K562 (cell line): Measurements from ENCODE around the gene SPDYE1. TPM values are rescaled to one million over a fixed set of nuclear protein-coding genes. Genes with fewer than 3 reads are reported as not detected.
A peak's percentile ranks its signal among the peaks of the same experiment; 100 is the strongest.

ENCODE experiments used
- ATAC-seq: fragments of 200-7000 bp; cut with Tn5 transposase; 3 replicates; pipeline ENCODE4 v1.9.1; 2020; ENCODE audit warnings: moderate library complexity
- BruUV-seq: library from RNA; stranded (reverse); fragments of 400-500 nt; replicated peaks from 2 replicates; lab custom pipeline; 2021; lab: Mats Ljungman, UMichigan
- CTCF ChIA-PET: fragments of 300-600 bp; formaldehyde crosslinking; extraction: SDS; loops from one replicate; lab custom pipeline; 2021; ENCODE audit warnings: low intra/inter-chr PET ratio; lab: Yijun Ruan, JAX
- POLR2A ChIA-PET: fragments of 300-600, 350-650 bp; sonication (Branson Sonifier 250); formaldehyde crosslinking; extraction: SDS; loops from one replicate; lab custom pipeline; 2021; ENCODE audit warnings: antibody characterized with exemption, inconsistent platforms; lab: Yijun Ruan, JAX
- DNase-seq, 4 experiments: peaks; one replicate each; pipeline versions ENCODE4 v3.0.0 to v3.0.0-alpha.2; 2011 to 2018; ENCODE audit warnings: low spot score in 3 of 4, mixed read lengths in 3 of 4; ENCODE audit errors: extremely low read depth in 1 of 4
- FAIRE-seq: peaks from 2 replicates; lab custom pipeline; 2011; peaks lifted over from hg19 to GRCh38; lab: Jason Lieb, UNC
- H2AFZ ChIP-seq: 2 replicates; pipeline ENCODE4 v1.6.0; 2011; ENCODE audit warnings: low read depth, low read length, control low read depth, inconsistent platforms
- H3K27ac ChIP-seq: fragments of 200-600 bp; 3 replicates; pipeline ENCODE4 v1.8.0; 2011; ENCODE audit warnings: low read depth, mild to moderate bottlenecking, control low read depth, inconsistent platforms, low read length, moderate library complexity, mixed read lengths; ENCODE audit errors: extremely low read depth
- H3K27me3 ChIP-seq, 2 experiments: fragments of 300-600 bp in 1 of 2; 2 replicates in 1 of 2; 3 replicates in 1 of 2; pipeline versions ENCODE4 v1.6.0 to v1.8.0; 2011; ENCODE audit warnings: inconsistent platforms in 2 of 2, low read length in 2 of 2, mild to moderate bottlenecking in 1 of 2, mixed read lengths in 1 of 2, moderate library complexity in 1 of 2; ENCODE audit not compliant: control insufficient read depth in 2 of 2, insufficient read depth in 2 of 2
- H3K36me3 ChIP-seq: fragments of 300-600 bp; 3 replicates; pipeline ENCODE4 v1.8.0; 2011; ENCODE audit warnings: mild to moderate bottlenecking, low read length, inconsistent platforms; ENCODE audit not compliant: control insufficient read depth, insufficient read depth
- H3K4me1 ChIP-seq, 2 experiments: fragments of 200-600 bp in 1 of 2; replicated peaks in 1 of 2; 2 replicates in 1 of 2; 3 replicates in 1 of 2; pipeline versions ENCODE4 v1.5.1 to v1.8.0; 2011; ENCODE audit warnings: inconsistent platforms in 2 of 2, low read length in 2 of 2, mild to moderate bottlenecking in 1 of 2, mixed read lengths in 1 of 2, moderate library complexity in 1 of 2; ENCODE audit not compliant: control insufficient read depth in 2 of 2, insufficient read depth in 2 of 2
- H3K4me2 ChIP-seq: 2 replicates; pipeline ENCODE4 v1.6.1; 2011; ENCODE audit warnings: low read length, control low read depth, inconsistent platforms, mixed read lengths; ENCODE audit not compliant: insufficient read depth
- H3K4me3 ChIP-seq: fragments of 200-600 bp; sonication (generic), shearing (Covaris generic); 2 replicates; pipeline ENCODE4 v1.5.1; 2016; ENCODE audit warnings: control low read depth, inconsistent platforms
- H3K79me2 ChIP-seq: fragments of 200-600 bp; 3 replicates; pipeline ENCODE4 v1.8.0; 2011; ENCODE audit warnings: low read length, inconsistent platforms; ENCODE audit not compliant: control insufficient read depth, insufficient read depth
- H3K9ac ChIP-seq, 2 experiments: 2 replicates each; pipeline versions ENCODE4 v1.6.0 to v1.6.1; 2011; ENCODE audit warnings: low read depth in 2 of 2, low read length in 2 of 2, control low read depth in 1 of 2, inconsistent platforms in 1 of 2, mild to moderate bottlenecking in 1 of 2, mixed read lengths in 1 of 2; ENCODE audit not compliant: insufficient read depth in 1 of 2
- H3K9me1 ChIP-seq: one replicate; pipeline ENCODE4 v1.6.0; 2011; ENCODE audit warnings: inconsistent platforms, mild to moderate bottlenecking, low read length, moderate library complexity; ENCODE audit not compliant: control insufficient read depth, insufficient read depth
- H3K9me3 ChIP-seq: replicated peaks from 2 replicates; pipeline ENCODE4 v1.5.1; 2011; ENCODE audit warnings: low read depth, low read length, inconsistent platforms; ENCODE audit not compliant: control insufficient read depth, insufficient read depth
- H4K20me1 ChIP-seq: replicated peaks from 2 replicates; pipeline ENCODE4 v1.6.1; 2011; ENCODE audit warnings: low read length, inconsistent platforms, mixed read lengths; ENCODE audit not compliant: control insufficient read depth, insufficient read depth
- EHMT2 ChIP-seq: fragments of 450-650 bp; IDR thresholded peaks from 2 replicates; pipeline ENCODE4 v1.6.1; 2018; ENCODE audit warnings: antibody characterized with exemption
- GTF2B ChIP-seq: IDR thresholded peaks from 2 replicates; pipeline ENCODE4 v1.6.1; 2011; ENCODE audit not compliant: insufficient read length; ENCODE audit errors: extremely low read depth
- MTA2 ChIP-seq: fragments of 450-650 bp; IDR thresholded peaks from 2 replicates; pipeline ENCODE4 v1.6.1; 2016; ENCODE audit warnings: low read depth
- NFXL1 ChIP-seq: fragments of 450-650 bp; formaldehyde crosslinking; IDR thresholded peaks from 2 replicates; pipeline ENCODE4 v1.4.0; 2021; ENCODE audit warnings: mild to moderate bottlenecking
- NR2C1 ChIP-seq, 2 experiments: fragments of 450-650 bp; IDR thresholded peaks; 2 replicates each; pipeline ENCODE4 v1.6.1; 2017; ENCODE audit warnings: mild to moderate bottlenecking in 2 of 2, antibody characterized with exemption in 1 of 2, inconsistent platforms in 1 of 2, missing compliant biosample characterization in 1 of 2, missing genetic modification characterization in 1 of 2
- NR4A1 ChIP-seq, 2 experiments: fragments of 250-450 bp in 1 of 2; fragments of 450-650 bp in 1 of 2; sonication (Bioruptor Pico) in 1 of 2; IDR thresholded peaks; 2 replicates each; pipeline versions ENCODE4 v1.4.0 to v1.6.1; 2016 to 2020; ENCODE audit warnings: mild to moderate bottlenecking in 2 of 2, missing compliant biosample characterization in 1 of 2, missing genetic modification characterization in 1 of 2, moderate library complexity in 1 of 2
- NRF1 ChIP-seq, 2 experiments: fragments of 450-650 bp; IDR thresholded peaks in 1 of 2; conservative IDR thresholded peaks in 1 of 2; 2 replicates each; pipeline ENCODE4 v1.6.1; 2014; ENCODE audit warnings: mild to moderate bottlenecking in 2 of 2
- PML ChIP-seq: IDR thresholded peaks from 2 replicates; pipeline ENCODE4 v1.6.1; 2012; ENCODE audit warnings: low read length, inconsistent platforms
- POLR2AphosphoS2 ChIP-seq: IDR thresholded peaks from 2 replicates; pipeline ENCODE4 v1.6.1; 2012; ENCODE audit warnings: low read length, improper control_type of control experiment
- POLR2AphosphoS5 ChIP-seq: IDR thresholded peaks from 2 replicates; pipeline ENCODE4 v1.6.1; 2011; ENCODE audit warnings: mild to moderate bottlenecking, low read depth, low read length, moderate library complexity; ENCODE audit not compliant: control insufficient read depth, insufficient read depth
- SMARCA5 ChIP-seq: fragments of 450-650 bp; IDR thresholded peaks from 2 replicates; pipeline ENCODE4 v1.6.1; 2016
- THRAP3 ChIP-seq: fragments of 450-650 bp; IDR thresholded peaks from 2 replicates; pipeline ENCODE4 v1.6.1; 2016; ENCODE audit warnings: mild to moderate bottlenecking, inconsistent platforms, borderline replicate concordance
- VEZF1 ChIP-seq: fragments of 200-800 bp; sonication (Bioruptor generic); IDR thresholded peaks from 2 replicates; pipeline ENCODE4 v1.6.1; 2017; ENCODE audit warnings: missing genetic modification characterization, missing compliant biosample characterization
- ZC3H4 ChIP-seq: sonication (generic); formaldehyde crosslinking; IDR thresholded peaks from 2 replicates; pipeline ENCODE4 v1.9.0; 2021; ENCODE audit warnings: missing genetic modification reagents, borderline replicate concordance
- ZNF140 ChIP-seq: fragments of 250-450 bp; sonication (Bioruptor Pico); IDR thresholded peaks from 2 replicates; pipeline ENCODE4 v1.8.0; 2021; ENCODE audit warnings: moderate library complexity, mild to moderate bottlenecking, inconsistent platforms
- ZNF277 ChIP-seq: fragments of 250-450 bp; sonication (Bioruptor Pico); IDR thresholded peaks from 2 replicates; pipeline ENCODE4 v1.8.0; 2022; ENCODE audit warnings: inconsistent platforms, mild to moderate bottlenecking, moderate library complexity, borderline replicate concordance
- ZNF778 ChIP-seq: fragments of 450-650 bp; formaldehyde crosslinking; IDR thresholded peaks from 2 replicates; pipeline ENCODE4 v1.4.0; 2020; ENCODE audit warnings: mild to moderate bottlenecking, moderate library complexity
- WGBS: fragments of 100-300 bp; shearing (Covaris generic); methylation state at CpG from one replicate; pipeline ENCODE4 v1.1.6; 2016; ENCODE audit warnings: low coverage, mixed read lengths; ENCODE audit not compliant: insufficient coverage; ENCODE audit errors: missing lambda C conversion rate; 5-methylcytosine and 5-hydroxymethylcytosine counted together
- in situ Hi-C: fragments of 300-500 bp; cut with MboI; formaldehyde crosslinking; loops from 4 replicates; pipeline ENCODE4 v1.15.0; 2018; ENCODE audit warnings: inconsistent platforms, mixed read lengths
- intact Hi-C: fragments of 100-400 bp; cut with micrococcal nuclease; formaldehyde crosslinking; loops from 2 replicates; pipeline ENCODE4 v1.14.2; 2022
- polyA plus RNA-seq, 8 experiments: library from polyadenylated mRNA; depleted of rRNA in 4 of 8; stranded (reverse) in 5 of 8; unstranded in 3 of 8; fragments of >200 nt; fragmentation: Nextera tagmentation in 2 of 8; fragmentation: Illumina TruSeq in 1 of 8; extraction: Ambion mirVana in 2 of 8; extraction: Trizol in 1 of 8; gene quantifications; 2 replicates each; pipeline versions ENCODE4 v1.2.1 to v1.2.3, GENCODE V29; 2011 to 2014; ENCODE audit warnings: inconsistent platforms in 1 of 8, missing spikeins in 1 of 8
- total RNA-seq, 7 experiments: library from RNA; depleted of rRNA in 6 of 7; stranded (reverse); fragments of >200 nt in 6 of 7; fragmentation: Illumina TruSeq in 2 of 7; extraction: Trizol in 2 of 7; gene quantifications; 2 replicates each; pipeline versions ENCODE4 v1.2.1 to v1.2.3, GENCODE V29; 2011 to 2021; ENCODE audit warnings: low replicate concordance in 1 of 7

Gene SPDYE1
- total and polyA plus RNA-seq, 9 of the 15 experiments (the other 6 are each of a cell fraction or from before 2014, with no cell fraction given): 0.04 to 0.10 TPM; not detected in 7

GRCh38 chr7:44050915-44051560 is 53.3 kb downstream of the SPDYE1 start:
- intact Hi-C loops: no loop called here
- POLR2A ChIA-PET: interaction anchor here (0.6 to 0.8 kb wide), 2 partner anchors 12 to 13 kb away, joined by 3 read pairs; no protein-coding TSS in a partner anchor

More at GRCh38 chr7:44050915-44051560, 53.3 kb downstream of the SPDYE1 start:
- Histone ChIP-seq H3K27ac (no peak overlapping the region), H3K36me3 (peaks cover 67% of the 10 kb centered on the region; the same call in 2 of the 3 replicates), H3K4me3 (no peak overlapping the region), H3K9me3 (no peaks in the 10 kb centered on the region), H3K9ac (peak overlapping the region in 1 of 2 experiments; percentile 67; a peak in 1 of 4 replicates), H4K20me1 (peaks cover 12% of the 10 kb centered on the region; the same call in 1 of the 2 replicates), H3K27me3 (no peaks in the 10 kb centered on the region), H2AFZ (no peak overlapping the region), H3K79me2 (peaks cover 26% of the 10 kb centered on the region), H3K4me1 (peaks cover 3 to 9% of the 10 kb centered on the region in 2 experiments; a peak in 3 of 5 replicates), H3K9me1 (peaks cover 7% of the 10 kb centered on the region), H3K4me2 (no peak overlapping the region)
- TF ChIP-seq GTF2B: no peak
- TF ChIP-seq THRAP3: no peak
- TF ChIP-seq PML: no peak
- no peak for TF ChIP-seq MTA2
- no peak for TF ChIP-seq NRF1 (conservative IDR thresholded peaks at IDR 0.05 in 1 of 2, IDR thresholded peaks at IDR 0.05 in 1 of 2)
- TF ChIP-seq ZNF277: no peak
- no peak for TF ChIP-seq VEZF1 (CRISPR knock-in tag)
- no peak for TF ChIP-seq NFXL1 (CRISPR knock-in tag)
- TF ChIP-seq EHMT2: no peak
- TF ChIP-seq ZC3H4 (CRISPR knock-in tag): no peak
- no peak for TF ChIP-seq POLR2AphosphoS2
- no peak for TF ChIP-seq ZNF140 (CRISPR knock-in tag)
- no peak for TF ChIP-seq NR2C1 (IDR thresholded peaks at IDR 0.05)
- TF ChIP-seq NR2C1 (tag; IDR thresholded peaks at IDR 0.05): no peak
- TF ChIP-seq ZNF778 (CRISPR knock-in tag): no peak
- no peak for TF ChIP-seq NR4A1 (CRISPR knock-in tag; IDR thresholded peaks at IDR 0.05)
- no peak for TF ChIP-seq NR4A1 (tag; IDR thresholded peaks at IDR 0.05)
- no peak for TF ChIP-seq SMARCA5
- TF ChIP-seq POLR2AphosphoS5: no peak
- FAIRE-seq (no peak), ATAC-seq (no peak), DNase-seq (no peak)
- CTCF ChIA-PET: no interaction called here
- in situ Hi-C loops: no loop called here
- no TSS peak for BruUV-seq
- 72% methylated on average over 8 of the region's 8 CpGs for WGBS
